H9 (cell line): Measurements from ENCODE around the gene OR4N2. TPM values are rescaled to one million over a fixed set of nuclear protein-coding genes. Genes with fewer than 3 reads are reported as not detected.
"Not testable (repeated sequence)": the region's sequence is repeated elsewhere in the genome, so short reads cannot be mapped to it uniquely, and the experiment has no call there.

Experiments used
- DNase-seq: peaks from one replicate; pipeline ENCODE4 v3.0.0-alpha.2; 2017
- H2AFZ ChIP-seq: one replicate; pipeline ENCODE4 v1.6.1; 2013; ENCODE audit warnings: mild to moderate bottlenecking, low read length, control low read depth, moderate library complexity
- H2AK5ac ChIP-seq: 2 replicates; pipeline ENCODE4 v1.6.1; 2013; ENCODE audit warnings: low read length, control low read depth, mixed read lengths; ENCODE audit not compliant: insufficient read length
- H2BK120ac ChIP-seq: one replicate; pipeline ENCODE4 v1.6.1; 2013; ENCODE audit warnings: low read depth, mild to moderate bottlenecking, low read length, control low read depth, inconsistent platforms; ENCODE audit not compliant: poor library complexity, severe bottlenecking
- H2BK12ac ChIP-seq: 2 replicates; pipeline ENCODE4 v1.6.1; 2013; ENCODE audit warnings: low read length, control low read depth, mixed read lengths, low read depth; ENCODE audit not compliant: insufficient read length
- H2BK15ac ChIP-seq: 2 replicates; pipeline ENCODE4 v1.6.1; 2013; ENCODE audit warnings: low read depth, low read length, control low read depth
- H2BK20ac ChIP-seq: one replicate; pipeline ENCODE4 v1.6.1; 2013; ENCODE audit warnings: low read depth, mild to moderate bottlenecking, low read length, control low read depth, inconsistent platforms; ENCODE audit not compliant: poor library complexity, severe bottlenecking
- H2BK5ac ChIP-seq: 2 replicates; pipeline ENCODE4 v1.6.1; 2013; ENCODE audit warnings: low read length, control low read depth, mixed read lengths; ENCODE audit not compliant: insufficient read length
- H3K14ac ChIP-seq: 2 replicates; pipeline ENCODE4 v1.6.1; 2013; ENCODE audit warnings: low read length, control low read depth; ENCODE audit not compliant: insufficient read depth
- H3K18ac ChIP-seq: 2 replicates; pipeline ENCODE4 v1.6.1; 2013; ENCODE audit warnings: low read depth, mild to moderate bottlenecking, mixed read lengths, low read length, control low read depth; ENCODE audit not compliant: insufficient read length
- H3K23ac ChIP-seq: 2 replicates; pipeline ENCODE4 v1.6.1; 2013; ENCODE audit warnings: low read length, control low read depth, mixed read lengths, low read depth; ENCODE audit not compliant: insufficient read length
- H3K23me2 ChIP-seq: 2 replicates; pipeline ENCODE4 v1.6.1; 2013; ENCODE audit warnings: low read depth, mild to moderate bottlenecking, mixed read lengths, low read length, control low read depth; ENCODE audit not compliant: insufficient read length, poor library complexity, severe bottlenecking
- H3K27ac ChIP-seq: 2 replicates; pipeline ENCODE4 v1.5.1; 2013; ENCODE audit warnings: low read length, control low read depth, mixed read lengths, low read depth; ENCODE audit not compliant: insufficient read length
- H3K27me3 ChIP-seq: 2 replicates; pipeline ENCODE4 v1.6.1; 2013; ENCODE audit warnings: low read length, control low read depth, inconsistent platforms; ENCODE audit not compliant: insufficient read depth
- H3K4ac ChIP-seq: 2 replicates; pipeline ENCODE4 v1.6.1; 2013; ENCODE audit warnings: low read depth, mild to moderate bottlenecking, control low read depth, inconsistent platforms, low read length, moderate library complexity
- H3K4me1 ChIP-seq: 2 replicates; pipeline ENCODE4 v1.6.1; 2013; ENCODE audit warnings: low read length, control low read depth, inconsistent platforms; ENCODE audit not compliant: insufficient read depth
- H3K4me2 ChIP-seq: 2 replicates; pipeline ENCODE4 v1.6.1; 2013; ENCODE audit warnings: low read length, control low read depth, mixed read lengths; ENCODE audit not compliant: insufficient read length, insufficient read depth
- H3K56ac ChIP-seq: 2 replicates; pipeline ENCODE4 v1.6.1; 2013; ENCODE audit warnings: low read depth, mild to moderate bottlenecking, mixed read lengths, low read length, control low read depth; ENCODE audit not compliant: insufficient read length
- H3K79me1 ChIP-seq: 2 replicates; pipeline ENCODE4 v1.6.1; 2013; ENCODE audit warnings: low read depth, mild to moderate bottlenecking, moderate library complexity, low read length, control low read depth, inconsistent platforms; ENCODE audit not compliant: insufficient read depth, poor library complexity, severe bottlenecking
- H3K79me2 ChIP-seq: 2 replicates; pipeline ENCODE4 v1.6.1; 2013; ENCODE audit warnings: low read length, control low read depth, inconsistent platforms; ENCODE audit not compliant: insufficient read depth
- H3K9ac ChIP-seq: 2 replicates; pipeline ENCODE4 v1.6.1; 2013; ENCODE audit warnings: low read length, control low read depth, mixed read lengths; ENCODE audit not compliant: insufficient read length; ENCODE audit errors: extremely low read depth
- H3K9me3 ChIP-seq: one replicate; pipeline ENCODE4 v1.6.1; 2013; ENCODE audit warnings: low read depth, low read length, inconsistent platforms; ENCODE audit not compliant: control insufficient read depth
- H3T11ph ChIP-seq: one replicate; pipeline ENCODE4 v1.6.1; 2013; ENCODE audit warnings: mild to moderate bottlenecking, low read length, control low read depth, inconsistent platforms
- H4K20me1 ChIP-seq: one replicate; pipeline ENCODE4 v1.6.1; 2013; ENCODE audit not compliant: control insufficient read depth, insufficient read length, insufficient read depth
- H4K5ac ChIP-seq: 2 replicates; pipeline ENCODE4 v1.6.1; 2013; ENCODE audit warnings: low read depth, mild to moderate bottlenecking, mixed read lengths, low read length, control low read depth; ENCODE audit not compliant: insufficient read length
- H4K8ac ChIP-seq: replicated peaks from 2 replicates; pipeline ENCODE4 v1.6.1; 2013; ENCODE audit warnings: low read length, control low read depth, mixed read lengths, low read depth; ENCODE audit not compliant: insufficient read length
- H4K91ac ChIP-seq: 2 replicates; pipeline ENCODE4 v1.6.1; 2013; ENCODE audit warnings: low read depth, mild to moderate bottlenecking, moderate library complexity, mixed read lengths, low read length, control low read depth; ENCODE audit not compliant: insufficient read length
- H3K27ac Mint-ChIP-seq, 3 experiments: 2 replicates in 2 of 3; 3 replicates in 1 of 3; pipeline ENCODE4 v1.8.0; 2020 to 2021; ENCODE audit warnings: mixed read lengths in 3 of 3, mild to moderate bottlenecking in 1 of 3, moderate library complexity in 1 of 3
- H3K27me3 Mint-ChIP-seq: 2 replicates; pipeline ENCODE4 v1.8.0; 2021; ENCODE audit warnings: low read depth, mild to moderate bottlenecking, moderate library complexity, mixed read lengths
- H3K36me3 Mint-ChIP-seq, 3 experiments: 2 replicates in 2 of 3; 3 replicates in 1 of 3; pipeline ENCODE4 v1.8.0; 2020 to 2021; ENCODE audit warnings: low read depth in 3 of 3, mixed read lengths in 3 of 3; ENCODE audit not compliant: insufficient read depth in 1 of 3
- H3K4me1 Mint-ChIP-seq, 2 experiments: 2 replicates each; pipeline ENCODE4 v1.8.0; 2020; ENCODE audit warnings: mixed read lengths in 2 of 2
- H3K4me3 Mint-ChIP-seq, 2 experiments: 2 replicates in 1 of 2; 3 replicates in 1 of 2; pipeline ENCODE4 v1.8.0; 2020 to 2021; ENCODE audit warnings: mild to moderate bottlenecking in 2 of 2, mixed read lengths in 2 of 2, moderate library complexity in 1 of 2
- H3K9me3 Mint-ChIP-seq, 2 experiments: 2 replicates in 1 of 2; 3 replicates in 1 of 2; pipeline ENCODE4 v1.8.0; 2020; ENCODE audit warnings: mild to moderate bottlenecking in 2 of 2, mixed read lengths in 2 of 2, moderate library complexity in 1 of 2
- WGBS: extraction: QIAGEN DNeasy Blood & Tissue Kit; methylation state at CpG from one replicate; pipeline ENCODE4 v1.1.7; 2013; ENCODE audit warnings: missing lambda C conversion rate, low lambda C conversion rate, mixed read lengths; ENCODE audit not compliant: insufficient read length; ENCODE audit errors: extremely low coverage; 5-methylcytosine and 5-hydroxymethylcytosine counted together
- total RNA-seq: library from RNA; stranded (reverse); gene quantifications from 2 replicates; pipeline ENCODE4 v1.2.1, GENCODE V29; 2021

OR4N2 gene
- total RNA-seq, 1 experiment from 2014 or later = not detected

- no CpG with 5 or more reads among the region's 6 CpGs for WGBS
- not testable (repeated sequence) for H3K4me3 Mint-ChIP-seq, H3K4me1 ChIP-seq, H3K14ac ChIP-seq, H3K79me1 ChIP-seq, H2BK120ac ChIP-seq, H3K4me2 ChIP-seq, H4K91ac ChIP-seq, H3K9ac ChIP-seq, H3K27me3 Mint-ChIP-seq, H3K27me3 ChIP-seq, H2AK5ac ChIP-seq, H4K5ac ChIP-seq, H4K20me1 ChIP-seq, H3K4ac ChIP-seq, H3K4me1 Mint-ChIP-seq, H3K23ac ChIP-seq, H3K27ac ChIP-seq, H3K79me2 ChIP-seq, H2AFZ ChIP-seq, H2BK5ac ChIP-seq, DNase-seq, H3K23me2 ChIP-seq, H3K27ac Mint-ChIP-seq, H2BK12ac ChIP-seq, H3K18ac ChIP-seq, H4K8ac ChIP-seq, H2BK15ac ChIP-seq, H3T11ph ChIP-seq, H3K56ac ChIP-seq, H2BK20ac ChIP-seq
- H3K9me3 ChIP-seq = peaks cover 91% of the 10 kb centered on the region
- Mint-ChIP-seq H3K36me3 (peaks cover 4 to 20% (median 10%) of the 10 kb centered on the region in 3 experiments; a peak in 6 of 7 replicates), H3K9me3 (peaks cover 14 to 21% of the 10 kb centered on the region in 2 experiments)
These were observed 16.3 kb upstream of the OR4N2 start for GRCh38 chr14:19787318-19787717.

- H3K4me3 Mint-ChIP-seq, H3K18ac ChIP-seq, H3K79me1 ChIP-seq, H2AK5ac ChIP-seq, H2BK20ac ChIP-seq, H2BK15ac ChIP-seq, H4K91ac ChIP-seq, H3K14ac ChIP-seq, H3K4me1 ChIP-seq, H2BK120ac ChIP-seq, H2BK5ac ChIP-seq, H3K27me3 ChIP-seq, H3K27ac Mint-ChIP-seq, H4K5ac ChIP-seq, H3K4me2 ChIP-seq, H3K56ac ChIP-seq, H2BK12ac ChIP-seq, H3K4ac ChIP-seq, H3K23ac ChIP-seq, H3K27ac ChIP-seq, H3K23me2 ChIP-seq, H4K8ac ChIP-seq, H3K27me3 Mint-ChIP-seq, H2AFZ ChIP-seq, H3K79me2 ChIP-seq, H3K4me1 Mint-ChIP-seq, H3K9ac ChIP-seq, H3T11ph ChIP-seq, H4K20me1 ChIP-seq, DNase-seq: not testable (repeated sequence)
- peaks cover 90% of the 10 kb centered on the region for H3K9me3 ChIP-seq
- Mint-ChIP-seq H3K9me3 (peaks cover 5 to 14% of the 10 kb centered on the region in 2 experiments), H3K36me3 (peaks cover 4 to 16% (median 10%) of the 10 kb centered on the region in 3 experiments; a peak in 6 of 7 replicates)
- WGBS = no CpG with 5 or more reads among the region's 7 CpGs
These were observed 15.4 kb upstream of the OR4N2 start for GRCh38 chr14:19788150-19788549.
